GM12872 (cell line): ENCODE data around the gene ARHGEF9.

Source experiments
- CTCF ChIP-seq: IDR thresholded peaks from 3 replicates; pipeline ENCODE4 v1.5.1; 2011; ENCODE audit warnings: low read depth, mild to moderate bottlenecking, low read length, moderate library complexity; ENCODE audit not compliant: insufficient read depth

ARHGEF9 gene

GRCh38 chrX:63784902-63785707 is at the start of gene ARHGEF9:
Gene ARHGEF9 (minus strand): TSS chrX:63785214. CDS start chrX:63785145, 69 bp downstream.
- TF ChIP-seq CTCF, result no peak

GRCh38 chrX:63818156-63818555 is 33.1 kb upstream of the ARHGEF9 start:
- no peak for TF ChIP-seq CTCF

- TF ChIP-seq CTCF, result no peak
Measured at GRCh38 chrX:63817696-63818095, 32.7 kb upstream of the ARHGEF9 start.

GRCh38 chrX:63812823-63813222 is 27.8 kb upstream of the ARHGEF9 start:
- TF ChIP-seq CTCF, result no peak

- no peak for TF ChIP-seq CTCF
Measured at GRCh38 chrX:63810746-63811145, 25.7 kb upstream of the ARHGEF9 start.

GRCh38 chrX:63809173-63809572 is 24.2 kb upstream of the ARHGEF9 start:
- no peak for TF ChIP-seq CTCF

GRCh38 chrX:63785708-63786040 is 660 bp upstream of the ARHGEF9 start:
- no peak for TF ChIP-seq CTCF
